Measurements from ENCODE around the gene KLHL12.

Gene KLHL12

GRCh38 chr1:202965422-202965821, 38.4 kb upstream of the KLHL12 start:
- Histone ChIP-seq H3K27ac (no peak overlapping the region), H3K9ac (no peak overlapping the region), H3K9me3 (ENCODE audit: control insufficient read depth, low read length) (no peaks in the 10 kb centered on the region), H3K4me1 (peaks cover 9% of the 10 kb centered on the region), H2AFZ (no peak overlapping the region), H3K27me3 (ENCODE audit: control insufficient read depth, insufficient read depth, low read length) (no peaks in the 10 kb centered on the region), H3K4me2 (ENCODE audit: low read length) (no peak overlapping the region), H3K79me2 (no peaks in the 10 kb centered on the region), H3K36me3 (ENCODE audit: control insufficient read depth, insufficient read depth, low read length) (no peaks in the 10 kb centered on the region), H3K4me3 (ENCODE audit: low read depth, low read length) (no peak overlapping the region)
- no peak for TF ChIP-seq CTCF (IDR thresholded peaks at IDR 0.05)

GRCh38 chr1:202964791-202965410, 37.9 kb upstream of the KLHL12 start:
- no peaks in the 10 kb centered on the region for H3K79me2 ChIP-seq
- no peaks in the 10 kb centered on the region for H3K9me3 ChIP-seq (ENCODE audit: control insufficient read depth, low read length)
- H3K4me3 ChIP-seq (ENCODE audit: low read depth, low read length): no peak overlapping the region
- no peaks in the 10 kb centered on the region for H3K27me3 ChIP-seq (ENCODE audit: control insufficient read depth, insufficient read depth, low read length)
- no peak overlapping the region for H3K9ac ChIP-seq
- H3K27ac ChIP-seq: no peak overlapping the region
- no peak overlapping the region for H2AFZ ChIP-seq
- no peaks in the 10 kb centered on the region for H3K36me3 ChIP-seq (ENCODE audit: control insufficient read depth, insufficient read depth, low read length)
- H3K4me1 ChIP-seq: peaks cover 9% of the 10 kb centered on the region
- H3K4me2 ChIP-seq (ENCODE audit: low read length): no peak overlapping the region
- no peak for TF ChIP-seq CTCF (IDR thresholded peaks at IDR 0.05)

- no peaks in the 10 kb centered on the region for H3K9me3 ChIP-seq (ENCODE audit: control insufficient read depth, low read length)
- peaks cover 5% of the 10 kb centered on the region for H3K4me1 ChIP-seq
- no peak overlapping the region for H3K4me2 ChIP-seq (ENCODE audit: low read length)
- TF ChIP-seq CTCF (IDR thresholded peaks at IDR 0.05): no peak
- H2AFZ ChIP-seq: no peak overlapping the region
- no peaks in the 10 kb centered on the region for H3K36me3 ChIP-seq (ENCODE audit: control insufficient read depth, insufficient read depth, low read length)
- no peak overlapping the region for H3K4me3 ChIP-seq (ENCODE audit: low read depth, low read length)
- peaks cover 5% of the 10 kb centered on the region for H3K79me2 ChIP-seq
- H3K9ac ChIP-seq: no peak overlapping the region
- H3K27me3 ChIP-seq (ENCODE audit: control insufficient read depth, insufficient read depth, low read length): no peaks in the 10 kb centered on the region
- no peak overlapping the region for H3K27ac ChIP-seq
Measured at GRCh38 chr1:202961220-202961880, 34.3 kb upstream of the KLHL12 start.

- Histone ChIP-seq H3K36me3 (ENCODE audit: control insufficient read depth, insufficient read depth, low read length) (no peaks in the 10 kb centered on the region), H3K4me1 (peaks cover 5% of the 10 kb centered on the region), H3K9ac (no peak overlapping the region), H3K27me3 (ENCODE audit: control insufficient read depth, insufficient read depth, low read length) (no peaks in the 10 kb centered on the region), H2AFZ (no peak overlapping the region), H3K4me2 (ENCODE audit: low read length) (no peak overlapping the region), H3K9me3 (ENCODE audit: control insufficient read depth, low read length) (no peaks in the 10 kb centered on the region), H3K4me3 (ENCODE audit: low read depth, low read length) (no peak overlapping the region), H3K79me2 (peaks cover 10% of the 10 kb centered on the region), H3K27ac (no peak overlapping the region)
- TF ChIP-seq CTCF (IDR thresholded peaks at IDR 0.05): no peak
Measured at GRCh38 chr1:202959276-202959620, 32.2 kb upstream of the KLHL12 start.

Data from parathyroid adenoma (tissue), 2 donors.